Liver (tissue), 3 donors: Measurements from ENCODE around the gene SPEN.

Experiments used
- EGR1 ChIP-seq, 2 donors: IDR thresholded peaks; 2 replicates each; pipeline ENCODE4 v1.6.1; 2016 to 2018; ENCODE audit warnings: antibody characterized with exemption in 2 of 2, low read depth in 2 of 2
- GABPA ChIP-seq, 2 donors: IDR thresholded peaks in 1 of 2; conservative IDR thresholded peaks in 1 of 2; 2 replicates each; pipeline ENCODE4 v1.6.1; 2016; ENCODE audit warnings: antibody characterized with exemption in 2 of 2, mild to moderate bottlenecking in 1 of 2, moderate library complexity in 1 of 2
- HNF4A ChIP-seq, 2 donors: conservative IDR thresholded peaks; 2 replicates each; pipeline ENCODE4 v1.6.1; 2016; ENCODE audit warnings: antibody characterized with exemption in 2 of 2, mild to moderate bottlenecking in 2 of 2
- JUND ChIP-seq, 2 donors: IDR thresholded peaks; 2 replicates each; pipeline ENCODE4 v1.6.1; 2016; ENCODE audit warnings: antibody characterized with exemption in 2 of 2
- MAX ChIP-seq: IDR thresholded peaks from 2 replicates; pipeline ENCODE4 v1.6.1; 2016; ENCODE audit warnings: antibody characterized with exemption
- RAD21 ChIP-seq, 2 donors: IDR thresholded peaks; 2 replicates each; pipeline ENCODE4 v1.6.1; 2016; ENCODE audit warnings: antibody characterized with exemption in 2 of 2, mild to moderate bottlenecking in 2 of 2
- REST ChIP-seq: IDR thresholded peaks from 2 replicates; pipeline ENCODE4 v1.6.1; 2016; ENCODE audit warnings: antibody characterized with exemption, mild to moderate bottlenecking
- SP1 ChIP-seq: IDR thresholded peaks from 2 replicates; pipeline ENCODE4 v1.6.1; 2018; ENCODE audit warnings: antibody characterized with exemption, mild to moderate bottlenecking
- YY1 ChIP-seq: IDR thresholded peaks from 2 replicates; pipeline ENCODE4 v1.6.1; 2016; ENCODE audit warnings: antibody characterized with exemption, mild to moderate bottlenecking
- TF ChIP-seq, protein P1 (sequence below): fragments of 150-350 bp; IDR thresholded peaks from 2 replicates; pipeline ENCODE4 v1.5.1; 2017; ENCODE audit warnings: improper control_type of control experiment, low read depth, low read length; ENCODE audit not compliant: missing input control
- donor health status: healthy.
- donor health status: healthy.

DNA sequence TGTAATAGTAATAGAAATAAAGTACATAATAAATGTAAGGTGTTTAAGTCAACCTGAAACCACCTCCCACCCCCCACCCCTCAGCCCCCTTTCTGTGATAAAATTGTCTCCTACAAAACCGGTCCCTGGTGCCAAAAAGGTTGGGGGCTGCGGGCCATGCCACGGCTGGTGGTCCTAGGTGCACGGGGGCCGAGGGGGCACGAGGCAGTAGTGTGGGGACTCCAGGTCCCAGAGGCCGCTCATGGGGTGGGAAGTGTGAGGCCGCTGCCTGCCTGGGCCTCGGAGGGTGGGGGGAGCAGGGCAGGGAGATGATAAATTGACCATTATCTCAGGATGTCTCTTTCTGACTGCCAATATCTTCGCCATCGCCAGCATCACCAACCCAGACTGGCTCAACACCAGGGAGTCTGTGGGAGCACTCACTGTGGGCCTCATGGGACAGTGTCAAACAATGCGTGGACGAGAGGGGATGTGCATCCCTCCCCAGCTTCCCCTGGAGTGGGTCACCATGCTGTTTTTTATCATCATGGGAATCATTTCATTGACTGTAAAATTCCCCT is 121.9 kb downstream of the SPEN start:
- TF ChIP-seq, protein P1, sequence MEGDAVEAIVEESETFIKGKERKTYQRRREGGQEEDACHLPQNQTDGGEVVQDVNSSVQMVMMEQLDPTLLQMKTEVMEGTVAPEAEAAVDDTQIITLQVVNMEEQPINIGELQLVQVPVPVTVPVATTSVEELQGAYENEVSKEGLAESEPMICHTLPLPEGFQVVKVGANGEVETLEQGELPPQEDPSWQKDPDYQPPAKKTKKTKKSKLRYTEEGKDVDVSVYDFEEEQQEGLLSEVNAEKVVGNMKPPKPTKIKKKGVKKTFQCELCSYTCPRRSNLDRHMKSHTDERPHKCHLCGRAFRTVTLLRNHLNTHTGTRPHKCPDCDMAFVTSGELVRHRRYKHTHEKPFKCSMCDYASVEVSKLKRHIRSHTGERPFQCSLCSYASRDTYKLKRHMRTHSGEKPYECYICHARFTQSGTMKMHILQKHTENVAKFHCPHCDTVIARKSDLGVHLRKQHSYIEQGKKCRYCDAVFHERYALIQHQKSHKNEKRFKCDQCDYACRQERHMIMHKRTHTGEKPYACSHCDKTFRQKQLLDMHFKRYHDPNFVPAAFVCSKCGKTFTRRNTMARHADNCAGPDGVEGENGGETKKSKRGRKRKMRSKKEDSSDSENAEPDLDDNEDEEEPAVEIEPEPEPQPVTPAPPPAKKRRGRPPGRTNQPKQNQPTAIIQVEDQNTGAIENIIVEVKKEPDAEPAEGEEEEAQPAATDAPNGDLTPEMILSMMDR, result no peak
- TF ChIP-seq RAD21 (IDR thresholded peaks at IDR 0.05) (no peak), GABPA (IDR thresholded peaks at IDR 0.05 in 1 of 2, conservative IDR thresholded peaks at IDR 0.05 in 1 of 2) (no peak), YY1 (no peak), MAX (no peak), REST (no peak), HNF4A (conservative IDR thresholded peaks at IDR 0.05) (no peak), SP1 (no peak), EGR1 (IDR thresholded peaks at IDR 0.05; ENCODE audit: low read depth in 2 of 2) (no peak), JUND (IDR thresholded peaks at IDR 0.05) (no peak)
